Thyroid gland (tissue), 4 donors: ENCODE measurements around the gene CASR. TPM values are rescaled to one million over a fixed set of nuclear protein-coding genes. Genes with fewer than 3 reads are reported as not detected.

Source experiments
- DNase-seq, 2 donors: peaks; one replicate each; pipeline ENCODE4 v3.0.0-alpha.2; 2019
- H3K27ac ChIP-seq, 3 donors: fragments of 200-600 bp; sonication (generic); 1 replicate in 2 of 3; 2 replicates in 1 of 3; pipeline ENCODE4 v1.5.1; 2016 to 2019; ENCODE audit warnings: mild to moderate bottlenecking in 1 of 3, moderate library complexity in 1 of 3
- H3K27me3 ChIP-seq: fragments of 200-600 bp; sonication (generic); one replicate; pipeline ENCODE4 v1.5.1; 2019
- H3K36me3 ChIP-seq, 2 donors: fragments of 200-600 bp; sonication (generic); one replicate each; pipeline ENCODE4 v1.5.1; 2016 to 2019
- H3K4me1 ChIP-seq, 2 donors: fragments of 200-600 bp; sonication (generic); one replicate each; pipeline ENCODE4 v1.5.1; 2017 to 2019
- H3K4me3 ChIP-seq, 3 donors: fragments of 200-600 bp; sonication (generic); replicated peaks in 1 of 3; 1 replicate in 2 of 3; 2 replicates in 1 of 3; pipeline ENCODE4 v1.5.1; 2016; ENCODE audit warnings: mild to moderate bottlenecking in 1 of 3
- H3K9me3 ChIP-seq: fragments of 200-600 bp; sonication (generic); one replicate; pipeline ENCODE4 v1.5.1; 2017
- CTCF ChIP-seq, 6 experiments: fragments of 200-600 bp in 3 of 6; fragments of 450-650 bp in 3 of 6; sonication (generic) in 3 of 6; IDR thresholded peaks; one replicate each; pipeline ENCODE4 v1.5.1; 2016 to 2019; ENCODE audit warnings: antibody characterized with exemption in 6 of 6, mild to moderate bottlenecking in 2 of 6, inconsistent platforms in 1 of 6, moderate library complexity in 1 of 6
- POLR2A ChIP-seq, 2 donors: fragments of 450-650 bp; IDR thresholded peaks; one replicate each; pipeline ENCODE4 v1.6.1; 2017; ENCODE audit warnings: antibody characterized with exemption in 2 of 2, mild to moderate bottlenecking in 2 of 2, moderate library complexity in 1 of 2
- WGBS, 2 donors: methylation state at CpG; one replicate each; pipeline ENCODE4 v1.1.5; 2017; 5-methylcytosine and 5-hydroxymethylcytosine counted together
- intact Hi-C: fragments of 100-400 bp; cut with DNase I; formaldehyde crosslinking; loops from one replicate; pipeline ENCODE4 v1.15.1; 2023
- total RNA-seq, 4 donors: library from RNA; depleted of rRNA; stranded (reverse); fragments of >200 nt; gene quantifications; one replicate each; pipeline ENCODE4 v1.2.3, GENCODE V29; 2016

Gene CASR
- total RNA-seq, 4 donors from 2014 or later: under 0.01 to 1.2 (median 0.17) TPM; not detected in 1

- Histone ChIP-seq H3K36me3 (no peaks in the 10 kb centered on the region), H3K4me1 (no peaks in the 10 kb centered on the region), H3K27me3 (no peaks in the 10 kb centered on the region), H3K27ac (no peak overlapping the region), H3K9me3 (no peaks in the 10 kb centered on the region), H3K4me3 (no peak overlapping the region)
- intact Hi-C loops: no loop called here
- TF ChIP-seq POLR2A (IDR thresholded peaks at IDR 0.05) (no peak), CTCF (IDR thresholded peaks at IDR 0.05) (no peak)
- DNase-seq: no peak
Measured at GRCh38 chr3:122263974-122264588, 80.6 kb downstream of the CASR start.

- Histone ChIP-seq H3K36me3 (no peaks in the 10 kb centered on the region), H3K4me1 (no peaks in the 10 kb centered on the region), H3K9me3 (no peaks in the 10 kb centered on the region), H3K27ac (no peak overlapping the region), H3K27me3 (no peaks in the 10 kb centered on the region), H3K4me3 (no peak overlapping the region)
- intact Hi-C loops: no loop called here
- no peak for TF ChIP-seq CTCF (IDR thresholded peaks at IDR 0.05)
- TF ChIP-seq POLR2A (IDR thresholded peaks at IDR 0.05): no peak
- WGBS, 2 donors: 68 to 81% methylated on average over 3 of the region's 3 CpGs
- DNase-seq: no peak
Measured at GRCh38 chr3:122265957-122266356, 82.5 kb downstream of the CASR start.

GRCh38 chr3:122268257-122269024 is 85.0 kb downstream of the CASR start:
- Histone ChIP-seq H3K9me3 (no peaks in the 10 kb centered on the region), H3K36me3 (no peaks in the 10 kb centered on the region), H3K27me3 (no peaks in the 10 kb centered on the region), H3K4me3 (no peak overlapping the region), H3K4me1 (no peaks in the 10 kb centered on the region), H3K27ac (no peak overlapping the region)
- no peak for DNase-seq
- TF ChIP-seq POLR2A (IDR thresholded peaks at IDR 0.05) (no peak), CTCF (IDR thresholded peaks at IDR 0.05) (no peak)
- WGBS, 2 donors: 89 to 91% methylated on average over 1 of the region's 1 CpG
- intact Hi-C loops: no loop called here

- WGBS, 2 donors: 81 to 87% methylated on average over 2 of the region's 2 CpGs
- Histone ChIP-seq H3K27me3 (no peaks in the 10 kb centered on the region), H3K4me3 (no peak overlapping the region), H3K4me1 (no peaks in the 10 kb centered on the region), H3K36me3 (no peaks in the 10 kb centered on the region), H3K9me3 (no peaks in the 10 kb centered on the region), H3K27ac (no peak overlapping the region)
- intact Hi-C loops: no loop called here
- TF ChIP-seq POLR2A (IDR thresholded peaks at IDR 0.05) (no peak), CTCF (IDR thresholded peaks at IDR 0.05) (no peak)
- no peak for DNase-seq
Measured at GRCh38 chr3:122269045-122269444, 85.6 kb downstream of the CASR start.

- DNase-seq: no peak
- H3K36me3 ChIP-seq: no peaks in the 10 kb centered on the region
- no peak overlapping the region for H3K4me3 ChIP-seq
- no peaks in the 10 kb centered on the region for H3K4me1 ChIP-seq
- no peaks in the 10 kb centered on the region for H3K9me3 ChIP-seq
- intact Hi-C loops: no loop called here
- H3K27ac ChIP-seq: no peak overlapping the region
- WGBS, 2 donors: 80 to 83% methylated on average over 3 of the region's 3 CpGs
- no peaks in the 10 kb centered on the region for H3K27me3 ChIP-seq
- TF ChIP-seq POLR2A (IDR thresholded peaks at IDR 0.05): no peak
- no peak for TF ChIP-seq CTCF (IDR thresholded peaks at IDR 0.05)
Measured at GRCh38 chr3:122271246-122271898, 87.9 kb downstream of the CASR start.
